HG03135 (cell line): Measurements from ENCODE around the gene HBQ1.
"Not testable (repeated sequence)": the region's sequence is repeated elsewhere in the genome, so short reads cannot be mapped to it uniquely, and the experiment has no call there.

ENCODE experiments used
- ATAC-seq: cut with Tn5 transposase; IDR thresholded peaks from one replicate; pipeline ENCODE4 v1.9.1; 2021; ENCODE audit warnings: mild to moderate bottlenecking, moderate library complexity; ENCODE audit not compliant: unreplicated experiment

HBQ1 gene

DNA sequence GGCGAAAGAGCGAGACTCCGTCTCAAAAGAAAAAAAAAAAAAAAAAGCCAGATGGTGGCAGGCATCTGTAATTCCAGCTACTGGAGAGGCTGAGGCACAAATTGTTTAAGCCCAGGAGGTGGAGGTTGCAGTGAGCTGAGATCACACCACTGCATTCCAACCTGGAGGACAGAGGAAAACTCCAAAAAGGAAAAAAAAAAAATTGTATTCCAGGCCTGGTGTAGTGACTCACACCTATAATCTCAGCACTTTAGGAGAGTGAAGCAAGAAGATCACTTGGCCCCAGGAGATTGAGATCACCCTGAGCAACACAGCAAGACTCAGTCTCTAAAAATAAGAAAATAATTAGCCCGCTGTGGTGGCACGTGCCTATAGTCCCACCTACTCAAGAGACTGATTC, 20.1 kb downstream of the HBQ1 start:
- ATAC-seq = no peak

DNA sequence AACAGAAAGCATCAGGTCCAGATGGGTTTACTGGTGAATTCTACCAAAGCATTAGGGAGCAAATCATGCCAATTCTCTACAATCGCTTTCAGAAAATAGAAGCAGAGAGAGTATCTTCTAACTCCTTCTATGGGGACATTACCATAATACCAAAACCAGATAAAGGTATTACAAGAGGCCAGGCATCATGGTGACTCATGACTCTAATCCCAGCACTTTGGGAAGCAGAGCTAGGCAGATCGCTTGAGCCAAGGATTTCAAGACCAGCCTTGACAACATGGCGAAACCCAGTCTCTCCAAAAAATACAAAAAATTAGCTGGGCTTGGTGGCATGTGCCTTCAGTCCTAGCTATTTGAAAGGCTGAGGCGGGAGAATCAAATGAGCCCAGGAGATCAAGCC, 23.0 kb downstream of the HBQ1 start:
- ATAC-seq = no peak

DNA sequence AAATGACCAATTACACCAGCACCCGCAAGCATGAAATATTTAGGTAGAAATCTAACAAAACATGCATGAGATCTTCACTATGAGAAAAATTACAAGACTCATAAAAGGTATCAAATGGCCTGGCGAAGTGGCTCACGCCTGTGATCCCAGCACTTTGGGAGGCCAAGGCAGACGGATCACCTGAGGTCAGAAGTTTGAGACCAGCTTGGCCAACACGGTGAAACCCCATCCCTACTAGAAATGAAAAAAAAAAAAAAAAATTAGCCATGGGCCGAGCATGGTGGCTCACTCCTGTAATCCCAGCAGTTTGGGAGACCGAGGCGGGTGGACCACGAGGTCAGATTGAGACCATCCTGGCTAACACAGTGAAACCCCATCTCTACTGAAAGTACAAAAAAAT, 23.8 kb downstream of the HBQ1 start:
- not testable (repeated sequence) for ATAC-seq

DNA sequence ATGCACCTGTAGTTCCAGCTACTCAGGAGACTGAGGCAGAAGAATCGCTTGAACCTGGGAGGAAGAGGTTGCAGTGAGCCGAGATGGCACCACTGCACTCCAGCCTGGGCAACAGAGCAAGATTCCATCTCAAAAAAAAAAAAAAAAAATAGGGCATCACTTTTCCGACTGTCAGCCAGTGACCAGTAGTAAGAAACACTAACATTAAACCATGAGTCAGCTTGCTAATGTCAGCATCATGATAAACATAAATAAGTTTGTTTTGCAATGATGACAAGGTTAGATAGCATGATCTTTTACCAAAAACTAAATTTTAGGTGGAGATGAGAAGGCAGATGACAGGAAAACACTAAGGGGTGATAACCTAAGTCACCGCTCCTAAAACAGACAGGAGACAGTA, 29.1 kb downstream of the HBQ1 start:
- not testable (repeated sequence) for ATAC-seq

DNA sequence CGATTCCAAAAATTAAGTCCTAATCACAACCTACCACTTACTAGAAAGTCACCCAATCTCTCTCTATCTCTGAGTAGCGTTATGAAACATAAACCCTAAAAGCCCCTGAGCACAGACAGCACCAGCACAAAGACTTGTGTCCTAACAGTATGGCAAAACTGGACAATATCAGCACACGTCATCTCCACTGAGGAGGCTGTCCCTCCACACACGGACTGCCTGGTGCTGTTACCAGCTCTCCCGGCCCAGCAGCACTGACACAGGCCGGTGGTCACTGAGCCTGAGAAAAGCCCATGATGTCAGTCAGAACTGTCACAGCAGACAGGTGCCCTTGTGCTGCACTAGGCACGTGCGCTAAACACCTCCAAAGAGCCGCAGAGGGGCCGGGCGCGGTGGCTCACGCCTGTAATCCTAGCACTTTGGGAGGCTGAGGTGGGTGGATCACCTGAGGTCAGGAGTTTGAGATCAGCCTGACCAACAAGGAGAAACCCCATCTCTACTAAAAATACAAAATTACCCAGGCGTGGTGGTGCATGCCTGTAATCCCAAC, 31.4 kb downstream of the HBQ1 start:
- ATAC-seq = not testable (repeated sequence)

DNA sequence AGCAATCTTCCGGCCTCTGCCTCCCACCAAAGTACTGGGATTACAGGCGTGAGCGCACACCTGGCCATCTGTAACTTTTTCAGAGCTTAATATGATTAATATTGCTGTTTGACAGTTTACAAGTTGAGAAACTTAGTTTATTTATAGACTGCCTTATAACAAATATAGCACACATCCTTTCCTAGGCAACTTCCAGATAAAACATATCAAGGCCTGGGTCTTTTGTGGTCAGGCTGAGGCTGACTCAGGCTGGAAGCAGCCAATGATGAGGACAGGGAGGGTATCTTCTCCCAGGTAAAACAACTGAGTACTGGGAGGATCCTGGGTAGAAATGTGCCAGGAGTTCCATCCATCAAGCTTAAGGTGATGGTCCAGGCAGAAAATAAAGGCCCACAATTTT, 32.7 kb downstream of the HBQ1 start:
- no peak for ATAC-seq

DNA sequence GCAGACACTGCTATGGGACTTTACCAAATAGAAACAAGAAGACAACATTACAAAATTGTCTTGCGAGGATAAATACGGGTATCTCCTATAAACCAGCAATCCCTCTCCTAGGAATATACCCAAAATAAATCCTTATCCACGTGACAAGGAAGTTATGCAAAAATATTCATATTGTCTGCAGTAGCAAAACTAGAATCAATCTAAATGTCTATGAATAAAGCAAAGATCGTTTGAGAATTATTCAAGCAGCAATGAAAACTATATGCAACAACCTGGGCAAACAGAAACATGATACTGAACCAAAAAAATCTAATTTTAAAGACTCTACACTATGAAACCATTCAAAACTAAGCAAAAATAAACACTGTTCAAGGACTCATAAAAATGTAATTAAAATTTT, 39.8 kb downstream of the HBQ1 start:
- no peak for ATAC-seq

DNA sequence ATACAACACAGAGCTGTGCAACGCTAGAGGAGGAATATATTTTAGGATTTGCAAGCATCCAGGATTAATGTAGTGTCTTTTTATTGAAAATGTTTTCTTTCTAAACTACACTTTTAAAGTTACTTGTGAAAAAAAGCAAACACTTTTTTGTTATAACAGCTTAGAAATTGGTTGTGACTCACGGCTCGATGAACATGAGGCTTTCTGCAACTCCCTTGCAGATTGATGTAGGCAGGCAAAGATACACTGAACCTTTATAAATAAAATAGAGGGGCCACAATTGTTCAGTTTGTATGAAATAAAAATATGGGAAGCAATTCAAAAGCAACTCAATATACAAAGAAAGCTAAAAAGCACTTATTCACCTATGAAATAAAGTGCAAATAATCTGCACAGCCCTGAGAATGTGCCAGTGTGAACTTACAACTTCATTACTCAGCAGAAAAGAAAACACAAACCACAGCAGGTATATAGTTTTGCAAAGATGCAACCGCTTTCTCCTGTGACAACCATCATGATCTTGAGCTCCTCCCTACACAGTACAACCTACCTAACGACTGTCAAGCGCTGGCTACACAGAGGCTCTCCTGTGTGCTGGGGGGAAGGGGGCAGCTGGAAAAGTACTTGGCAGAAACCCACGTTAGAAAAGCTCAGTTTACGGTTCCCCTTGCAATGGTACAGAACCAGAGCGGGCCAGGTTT, 48.0 kb downstream of the HBQ1 start:
- no peak for ATAC-seq

DNA sequence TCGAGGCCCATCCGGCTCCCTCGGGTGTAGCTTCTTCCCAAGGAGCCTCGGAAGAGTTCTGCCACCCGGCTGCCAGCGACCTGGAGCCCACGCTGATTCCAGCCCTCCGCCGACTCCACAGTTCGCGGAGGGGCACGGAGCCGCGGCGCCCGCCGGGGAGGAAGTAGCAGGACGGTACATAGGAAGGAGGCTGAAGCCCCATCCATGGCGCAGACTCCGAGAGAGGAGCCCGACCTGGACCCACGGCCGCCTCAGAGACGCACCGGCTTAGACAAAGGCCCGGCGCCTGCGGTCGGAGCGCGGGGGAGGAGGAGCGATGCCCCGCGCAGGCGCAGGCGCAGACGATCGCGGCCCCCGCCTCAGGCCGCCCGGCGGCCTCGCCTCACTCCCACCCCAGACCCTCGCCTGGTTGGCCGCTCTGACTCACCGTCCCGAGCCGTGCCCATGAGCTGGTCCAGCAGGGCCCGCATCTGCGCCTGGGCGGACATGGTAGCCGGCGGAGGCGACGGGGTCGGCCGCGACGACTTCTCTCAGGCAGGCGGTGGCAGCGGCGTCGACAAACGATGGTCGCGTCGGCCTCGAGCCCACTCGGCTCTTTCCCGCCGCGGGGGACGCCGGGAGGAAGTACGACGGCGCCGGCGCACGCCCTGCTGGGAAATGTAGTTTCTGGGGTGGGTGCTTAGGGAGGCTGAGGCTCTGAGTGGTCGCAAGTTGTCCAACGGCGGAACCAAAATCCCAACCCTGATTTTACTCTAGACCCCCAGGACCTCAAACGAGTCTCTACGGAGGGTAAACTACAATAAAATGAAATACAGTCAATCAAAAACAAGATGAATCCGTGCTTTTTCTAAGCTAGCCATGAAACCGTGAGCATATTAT, 48.8 kb downstream of the HBQ1 start, which contains the start of gene LUC7L:
Gene LUC7L (minus strand): TSS at position 598 of the 879 bp plus-strand sequence. CDS start 110 bp downstream, at position 488.
- ATAC-seq = peak; percentile 82

DNA sequence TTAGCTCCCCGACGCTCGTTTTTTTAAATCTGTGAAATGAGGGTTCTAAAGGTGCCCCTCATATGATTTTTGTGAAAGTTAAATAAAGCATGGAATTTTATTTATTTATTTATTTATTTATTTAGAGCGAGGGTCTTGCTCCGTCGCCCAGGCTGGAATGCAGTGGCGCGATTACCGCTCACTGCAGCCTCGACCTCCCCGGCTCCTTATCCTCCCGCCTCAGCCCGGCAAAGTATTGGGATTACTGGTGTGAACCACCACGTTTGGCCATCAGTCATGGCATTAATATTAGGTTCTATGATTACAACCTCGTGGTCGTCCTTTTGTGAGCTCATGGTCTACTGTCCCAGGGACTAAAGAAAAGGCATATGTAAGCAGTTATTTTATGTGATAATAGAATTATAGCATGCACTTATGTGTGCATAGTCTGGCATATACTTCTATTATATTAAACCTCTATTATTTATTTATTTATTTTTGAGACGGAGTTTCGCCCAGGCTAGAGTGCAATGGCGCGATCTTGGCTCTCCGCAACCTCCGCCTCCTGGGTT, 49.5 kb downstream of the HBQ1 start:
- no peak for ATAC-seq

DNA sequence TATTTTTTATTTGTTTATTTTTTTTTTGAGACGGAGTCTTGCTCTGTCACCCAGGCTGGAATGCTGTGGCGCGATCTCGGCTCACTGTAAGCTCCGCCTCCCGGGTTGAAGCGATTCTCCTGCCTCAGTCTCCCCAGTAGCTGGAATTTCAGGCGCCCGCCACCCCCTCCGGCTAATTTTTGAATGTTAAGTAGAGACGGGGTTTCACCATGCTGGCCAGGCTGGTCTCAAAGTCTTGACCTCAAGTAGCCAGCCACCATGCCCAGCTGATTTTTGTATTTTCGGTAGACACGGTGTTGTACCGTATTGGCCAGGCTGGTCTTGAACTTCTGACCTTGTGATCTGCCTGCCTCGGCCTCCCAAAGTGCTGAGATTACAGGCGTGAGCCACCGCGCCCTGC, 50.1 kb downstream of the HBQ1 start:
- ATAC-seq = not testable (repeated sequence)
